Measurements from ENCODE around the gene ATP1A4.

The ATP1A4 gene

GRCh38 chr1:160178731-160179130, 27.3 kb downstream of the ATP1A4 start:
- DNase-seq: no peak

DNA sequence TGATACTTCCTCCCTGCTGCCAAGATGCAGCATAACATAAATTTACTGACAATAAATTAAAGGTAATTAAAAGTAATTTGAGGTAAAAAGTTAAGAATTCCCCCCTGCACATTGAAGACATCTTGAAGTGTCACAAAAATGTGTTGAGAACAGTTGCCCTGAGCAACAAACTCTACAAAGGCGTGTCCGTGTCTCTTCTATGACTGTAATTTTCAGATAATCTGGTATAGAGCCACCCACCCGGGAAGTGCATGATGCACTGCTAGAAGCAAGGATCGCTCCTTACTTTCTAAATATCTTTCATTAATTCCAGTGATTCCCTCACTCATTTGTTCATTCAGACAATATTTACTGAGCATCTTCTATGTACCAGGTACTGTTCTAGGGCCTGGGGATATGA, 27.9 kb downstream of the ATP1A4 start:
- DNase-seq: no peak

DNA sequence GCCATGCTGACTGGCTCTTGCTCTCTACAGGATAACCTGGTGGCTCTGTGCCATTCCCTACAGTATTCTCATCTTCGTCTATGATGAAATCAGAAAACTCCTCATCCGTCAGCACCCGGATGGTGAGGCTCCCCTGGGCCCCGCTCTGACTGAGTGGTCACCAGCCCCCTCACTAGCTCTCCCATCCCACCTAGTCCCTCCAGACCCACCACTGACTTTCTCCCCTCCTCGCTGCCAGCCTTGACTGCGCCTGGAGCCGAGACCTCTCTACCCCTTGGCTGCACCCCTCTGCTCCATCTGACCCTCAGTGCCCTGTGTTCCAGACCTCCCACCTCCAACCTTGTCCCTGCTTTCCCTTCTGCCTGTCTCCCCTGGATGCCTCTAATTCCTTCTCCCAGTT, 34.8 kb downstream of the ATP1A4 start:
- no peak for DNase-seq

DNA sequence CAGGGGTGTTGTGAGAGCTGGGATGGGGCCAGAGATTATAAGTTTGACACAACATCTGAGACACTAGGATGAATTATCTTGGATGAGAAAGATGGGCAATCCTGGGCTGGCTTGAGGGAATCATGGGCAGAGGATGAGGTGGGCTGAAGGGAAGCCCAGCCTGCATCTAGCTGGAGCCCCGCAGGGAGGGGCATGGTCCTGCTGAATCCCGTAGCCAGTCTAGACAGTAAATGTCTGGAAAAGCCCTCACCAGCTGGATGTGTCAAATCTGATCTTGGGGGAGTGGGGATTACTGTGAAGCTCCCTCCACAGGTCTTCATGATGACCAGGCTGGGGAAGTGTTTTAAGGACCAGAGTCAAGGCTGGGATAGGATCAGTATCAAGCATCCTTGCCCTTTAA, 35.3 kb downstream of the ATP1A4 start:
- no peak for DNase-seq

- no peak for DNase-seq
These were observed 36.0 kb downstream of the ATP1A4 start for GRCh38 chr1:160187407-160187806.

DNA sequence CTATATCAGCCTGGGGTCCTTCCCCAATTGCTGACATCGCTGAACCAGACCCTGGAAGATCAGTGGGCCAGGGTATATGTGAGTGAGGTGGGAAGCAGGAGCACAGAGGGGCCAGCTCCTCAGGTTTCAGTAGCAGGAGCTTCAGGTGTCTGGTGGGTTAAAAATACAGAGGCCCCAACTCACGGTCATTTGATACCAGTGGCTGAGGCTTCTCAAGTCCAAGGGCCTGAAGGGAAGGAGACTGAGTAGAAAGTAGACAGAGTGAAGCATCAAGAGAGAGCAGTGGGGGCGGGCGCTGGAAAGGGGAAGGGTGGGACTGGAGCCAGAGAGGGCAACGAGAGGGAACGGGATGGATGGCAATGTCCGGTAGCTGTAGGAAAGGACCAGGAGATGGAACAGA, 36.9 kb downstream of the ATP1A4 start:
- DNase-seq: no peak

DNA sequence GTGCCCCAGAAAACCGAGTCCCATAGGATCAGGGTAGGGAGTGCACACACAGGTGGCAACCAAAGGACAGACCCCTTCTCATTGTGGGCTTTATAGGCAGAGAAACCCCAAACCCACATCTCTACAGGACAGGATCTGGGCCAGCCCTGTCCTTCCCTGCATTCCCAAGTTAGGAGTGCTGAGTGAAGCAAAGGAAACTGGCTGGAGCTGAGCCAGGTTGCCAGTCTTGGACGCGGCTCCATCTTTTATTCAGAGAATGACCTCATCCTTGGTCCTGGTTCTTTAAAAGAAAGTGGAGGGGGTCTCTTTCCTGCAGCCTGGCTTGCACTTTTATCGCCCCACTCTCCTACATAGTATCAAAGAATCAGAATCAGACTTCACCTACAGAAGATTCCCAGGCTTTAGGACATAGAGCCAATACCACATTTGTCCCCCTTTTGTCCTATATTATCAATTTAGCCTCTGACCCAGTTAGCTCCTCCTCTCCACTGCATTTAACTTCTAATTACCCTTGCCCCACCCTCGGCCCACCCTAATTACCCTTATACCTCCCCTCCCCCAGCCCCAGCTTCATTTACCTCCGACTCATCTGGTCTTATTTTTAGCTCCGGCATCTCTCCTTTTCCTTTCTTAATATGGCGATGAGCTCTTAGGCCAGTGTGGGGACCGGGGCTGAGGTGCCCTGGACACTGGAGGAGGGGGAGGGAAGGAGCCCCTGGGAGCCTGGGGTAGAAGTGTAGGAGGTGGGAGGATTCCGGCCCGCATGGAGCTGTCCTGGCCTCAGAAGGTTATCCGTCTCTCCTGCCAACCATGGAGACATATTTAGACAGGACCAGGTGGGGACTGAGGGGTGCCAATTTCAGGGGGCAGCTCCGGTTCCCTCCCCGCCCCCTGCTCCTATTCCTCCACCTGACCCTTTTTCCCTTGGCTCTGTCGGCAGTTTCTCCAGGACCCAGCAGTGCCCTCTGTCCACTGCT, 38.5 kb downstream of the ATP1A4 start, which contains the start of gene CASQ1:
TSS of gene CASQ1 (plus strand) at position 927 of the 977 bp plus-strand sequence. CDS start 177 bp downstream, outside the sequence.
- DNase-seq: peak; percentile 38

DNA sequence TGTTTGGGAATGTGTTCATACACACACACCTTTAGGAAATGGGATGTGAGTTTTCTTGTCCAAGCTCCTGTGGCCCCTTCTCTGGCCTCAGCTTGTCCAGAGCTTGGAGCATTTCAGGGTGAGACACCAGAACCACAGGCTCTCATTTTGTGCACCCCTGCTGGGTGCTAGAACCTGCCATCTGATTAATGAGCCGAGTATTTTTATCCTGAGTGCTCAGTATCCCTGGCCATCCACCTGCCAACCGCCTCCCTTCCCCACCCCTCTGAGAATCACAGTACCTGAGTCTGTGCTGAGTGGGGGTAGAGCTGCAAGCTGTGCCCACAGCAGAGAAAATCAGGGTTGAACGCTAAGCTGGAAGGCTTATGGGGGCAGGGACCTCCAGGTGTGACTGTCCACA, 40.4 kb downstream of the ATP1A4 start:
- no peak for DNase-seq

- DNase-seq: no peak
These were observed 40.8 kb downstream of the ATP1A4 start for GRCh38 chr1:160192234-160192633.

DNA sequence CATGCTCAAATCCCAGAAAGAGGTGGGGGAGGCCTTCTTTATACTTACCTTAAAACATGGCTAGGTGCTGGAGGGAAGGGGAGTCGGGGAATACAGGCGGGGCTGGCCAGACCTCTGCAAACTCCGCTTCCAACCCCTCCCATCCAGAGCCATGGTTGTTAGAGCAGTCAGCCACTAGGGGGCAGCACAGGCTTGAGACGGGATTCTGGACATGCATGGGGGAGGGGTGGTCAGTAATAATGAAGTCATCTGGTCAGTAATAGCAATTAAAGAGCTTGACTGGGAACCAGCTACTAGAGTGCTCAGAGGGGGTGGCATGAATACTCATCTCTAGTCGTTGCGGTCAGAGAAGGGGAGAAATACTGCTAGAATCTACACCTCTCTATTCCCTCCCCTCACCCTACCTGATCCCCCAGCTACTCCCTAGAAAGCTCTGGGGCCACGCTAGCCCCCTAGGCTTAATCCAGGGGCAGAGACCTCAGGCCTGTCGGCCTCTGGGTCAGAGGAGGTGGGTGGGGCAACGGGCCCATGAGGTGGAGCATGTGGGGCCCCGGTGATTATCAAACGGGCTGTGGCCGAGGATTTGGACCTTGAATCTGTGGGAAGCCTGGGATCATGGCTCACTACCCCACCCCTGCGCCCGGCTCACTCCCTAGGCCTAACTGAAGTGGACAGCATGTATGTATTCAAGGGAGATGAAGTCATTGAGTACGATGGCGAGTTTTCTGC, 41.9 kb downstream of the ATP1A4 start:
- peak; percentile 91 for DNase-seq

GRCh38 chr1:160193832-160194736, 42.7 kb downstream of the ATP1A4 start:
- no peak for DNase-seq

- DNase-seq: no peak
These were observed 43.3 kb downstream of the ATP1A4 start for GRCh38 chr1:160194737-160195059.

DNA sequence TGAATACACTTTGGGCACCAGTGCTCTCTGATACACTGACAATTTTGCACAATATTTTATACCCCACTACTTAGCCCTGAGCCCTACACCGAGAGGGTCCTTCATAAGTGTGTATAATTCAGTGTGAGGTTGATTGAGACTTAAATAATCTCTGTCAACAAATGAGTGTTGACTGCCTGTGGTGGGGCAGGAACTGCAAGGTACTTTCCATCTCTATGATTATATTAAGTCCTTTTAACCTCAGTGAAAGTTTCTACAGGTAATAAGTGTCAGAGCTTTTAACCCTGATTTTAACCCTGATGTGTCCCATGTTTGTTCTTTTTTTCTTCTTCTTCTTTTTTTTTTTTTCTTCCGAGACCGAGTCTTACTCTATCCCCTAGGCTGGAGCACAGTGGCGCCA, 44.7 kb downstream of the ATP1A4 start:
- no peak for DNase-seq

DNA sequence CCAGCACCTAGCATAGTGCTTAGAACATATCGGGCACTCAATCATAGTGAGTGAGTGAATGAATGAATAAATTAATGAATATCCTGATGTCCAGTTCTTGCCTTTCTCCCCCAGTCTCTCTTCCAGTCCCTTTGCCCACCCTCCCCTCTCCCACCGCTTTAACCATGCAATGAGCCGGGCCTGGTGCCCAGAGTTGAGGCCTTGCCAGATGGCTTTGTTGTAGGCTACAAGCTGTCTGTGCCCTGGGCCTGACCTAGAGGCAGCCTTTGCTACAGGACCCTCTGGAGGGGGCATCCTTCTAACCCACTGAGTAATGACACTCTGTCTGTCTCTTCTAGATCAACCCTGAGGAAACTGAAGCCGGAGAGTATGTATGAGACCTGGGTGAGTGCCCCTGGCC, 45.8 kb downstream of the ATP1A4 start:
- DNase-seq: peak; percentile 45

DNA sequence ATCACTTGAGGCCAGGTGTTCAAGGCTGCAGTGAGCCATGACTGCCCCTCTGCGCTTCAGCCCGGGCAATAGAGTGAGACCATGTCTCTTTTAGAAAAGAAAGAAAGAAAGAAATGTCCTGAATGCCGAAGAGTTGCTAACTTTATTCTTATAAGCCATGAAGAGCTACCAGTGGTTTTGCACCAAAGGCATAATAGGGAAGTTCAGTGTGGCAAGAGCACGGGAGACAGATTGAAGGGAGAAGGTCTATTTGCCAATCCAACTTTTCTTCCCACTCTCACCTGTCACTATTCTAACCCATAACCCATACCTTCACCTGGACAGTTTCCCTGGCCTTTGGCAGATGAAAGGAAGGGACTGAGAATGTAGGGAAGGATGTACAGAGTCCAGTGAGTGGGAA, 49.4 kb downstream of the ATP1A4 start:
- DNase-seq: no peak

DNA sequence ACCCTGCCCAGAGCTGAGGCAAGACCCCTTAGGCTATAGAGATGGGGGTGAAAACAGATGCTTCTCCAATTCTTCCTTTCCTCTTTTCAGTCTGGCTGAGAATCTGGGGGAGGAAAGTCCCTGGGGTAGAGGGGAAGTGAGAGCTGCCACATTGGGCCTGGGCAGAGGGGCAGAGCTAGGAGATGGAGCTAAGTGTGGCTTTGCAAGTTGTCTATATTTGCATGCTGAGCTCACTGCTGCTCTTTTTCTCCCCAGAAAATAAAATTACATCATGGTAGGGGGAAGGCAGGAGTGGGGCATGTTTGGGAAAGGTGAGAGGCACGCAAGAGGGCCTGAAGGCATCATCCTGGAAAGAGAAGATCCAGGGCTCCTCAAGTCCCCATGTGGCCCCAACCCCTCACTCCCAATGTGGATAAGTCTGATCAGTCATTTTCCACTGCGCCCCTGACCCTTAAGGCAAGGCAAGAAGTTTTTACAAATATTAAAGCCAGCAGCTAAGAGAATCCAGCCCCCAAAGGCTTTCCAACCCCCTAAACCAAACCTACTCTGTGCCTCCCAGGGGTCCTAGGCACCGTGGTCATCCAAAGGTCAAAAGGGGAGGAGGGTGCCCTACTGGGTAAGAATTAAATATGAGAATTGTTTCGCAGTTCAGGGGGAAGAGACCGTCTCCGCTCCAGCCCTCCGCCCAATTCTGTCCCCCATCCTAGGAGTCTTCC, 53.3 kb downstream of the ATP1A4 start:
- peak; percentile 25 for DNase-seq

GRCh38 chr1:160205242-160206035, 54.0 kb downstream of the ATP1A4 start, which contains the start of gene PEA15:
TSS of gene PEA15 (plus strand) at chr1:160205384. CDS start at chr1:160211545, 6,161 bp downstream.
- peak; percentile 78 for DNase-seq

DNA sequence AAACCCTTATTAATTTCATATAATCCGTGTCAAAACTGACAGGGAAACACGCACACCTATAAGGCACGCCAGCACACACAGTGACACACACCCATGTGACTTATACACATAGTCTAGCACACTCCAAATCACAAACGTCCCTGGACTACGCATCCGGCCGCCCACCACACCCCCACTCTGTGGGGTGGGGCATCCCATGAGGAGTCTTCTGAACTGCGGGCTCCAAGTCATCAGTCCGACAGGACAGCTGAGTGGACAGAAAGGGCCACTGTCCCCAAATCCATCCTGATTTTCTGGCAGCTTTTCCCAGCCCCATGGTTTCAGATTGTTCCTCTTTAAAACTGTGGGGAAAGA, 54.6 kb downstream of the ATP1A4 start:
- DNase-seq: peak; percentile 21

DNA sequence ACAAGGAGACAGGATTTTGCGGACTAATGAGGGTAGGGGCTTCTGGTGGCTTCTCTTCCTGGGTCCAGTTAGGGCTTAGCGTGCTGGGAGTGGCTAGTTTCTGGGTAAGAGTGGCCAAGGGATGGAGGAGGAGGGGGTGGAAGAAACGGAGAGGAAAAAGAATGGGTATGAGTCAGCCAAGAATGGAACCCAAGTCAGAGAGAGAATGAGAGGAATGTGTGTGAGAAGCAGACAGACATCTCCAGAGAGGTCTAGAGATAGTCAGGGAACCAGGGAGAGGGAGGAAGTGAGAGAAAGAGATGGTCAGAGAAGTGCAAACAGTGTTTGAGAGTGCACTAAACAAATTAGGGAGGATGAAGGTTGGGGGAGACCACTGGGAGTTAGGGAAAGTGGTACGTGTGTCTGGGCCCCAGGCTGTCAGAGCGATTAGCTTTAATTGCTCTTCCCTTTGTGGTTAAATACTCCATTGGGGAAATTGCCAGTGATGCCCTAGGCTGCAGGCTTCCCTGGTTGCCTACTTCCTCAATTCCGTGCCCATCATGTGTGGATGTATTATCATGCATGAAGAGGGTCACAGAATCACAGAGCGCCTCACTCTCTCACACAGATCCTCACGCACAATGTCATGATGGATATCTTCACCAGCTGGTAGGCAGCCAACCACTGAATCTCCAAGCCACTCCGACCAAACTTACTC, 55.2 kb downstream of the ATP1A4 start:
- DNase-seq: no peak

- DNase-seq: no peak
These were observed 55.8 kb downstream of the ATP1A4 start for GRCh38 chr1:160207118-160207650.
